ENCODE data around the gene BACE2.

The BACE2 gene

GRCh38 chr21:41326414-41327080 is 158.6 kb downstream of the BACE2 start:
- DNase-seq: no peak

- DNase-seq: no peak
Measured at GRCh38 chr21:41327753-41328152, 159.8 kb downstream of the BACE2 start.

GRCh38 chr21:41328660-41329607 is 161.0 kb downstream of the BACE2 start:
- DNase-seq: no peak
